Measurements from ENCODE around the gene MRPL41.
A peak's percentile ranks its signal among the peaks of the same experiment; 100 is the strongest.
"Not testable (repeated sequence)": the region's sequence is repeated elsewhere in the genome, so short reads cannot be mapped to it uniquely, and the experiment has no call there.

The MRPL41 gene

GRCh38 chr9:137522746-137523455 lies 28.8 kb upstream of the MRPL41 start:
- no peak for DNase-seq (ENCODE audit: low spot score)

GRCh38 chr9:137524161-137524980 lies 27.3 kb upstream of the MRPL41 start:
- no peak for DNase-seq (ENCODE audit: low spot score)

- DNase-seq (ENCODE audit: low spot score): no peak
Observed at GRCh38 chr9:137524981-137525317, 26.7 kb upstream of the MRPL41 start.

GRCh38 chr9:137530331-137530730 lies 21.3 kb upstream of the MRPL41 start:
- DNase-seq (ENCODE audit: low spot score): no peak

GRCh38 chr9:137531099-137531765 lies 20.4 kb upstream of the MRPL41 start:
- no peak for DNase-seq (ENCODE audit: low spot score)

DNA sequence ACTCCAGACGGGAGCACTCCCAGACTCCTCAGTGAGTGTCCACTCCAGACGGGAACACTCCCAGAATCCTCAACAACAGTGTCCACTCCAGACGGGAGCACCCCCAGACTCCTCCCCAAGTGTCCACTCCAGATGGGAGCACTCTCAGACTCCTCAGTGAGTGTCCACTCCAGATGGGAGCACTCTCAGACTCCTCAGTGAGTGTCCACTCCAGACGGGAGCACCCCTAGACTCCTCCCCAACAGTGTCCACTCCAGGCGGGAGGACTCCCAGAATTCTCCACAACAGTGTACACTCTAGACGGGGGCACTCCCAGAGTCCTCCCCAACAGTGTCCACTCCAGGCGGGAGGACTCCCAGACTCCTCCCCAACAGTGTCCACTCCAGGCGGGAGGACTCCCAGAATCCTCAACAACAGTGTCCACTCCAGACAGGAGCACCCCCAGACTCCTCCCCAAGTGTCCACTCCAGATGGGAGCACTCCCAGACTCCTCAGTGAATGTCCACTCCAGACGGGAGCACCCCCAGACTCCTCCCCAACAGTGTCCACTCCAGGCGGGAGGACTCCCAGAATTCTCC lies 18.7 kb upstream of the MRPL41 start:
- DNase-seq (ENCODE audit: low spot score): not testable (repeated sequence)

DNA sequence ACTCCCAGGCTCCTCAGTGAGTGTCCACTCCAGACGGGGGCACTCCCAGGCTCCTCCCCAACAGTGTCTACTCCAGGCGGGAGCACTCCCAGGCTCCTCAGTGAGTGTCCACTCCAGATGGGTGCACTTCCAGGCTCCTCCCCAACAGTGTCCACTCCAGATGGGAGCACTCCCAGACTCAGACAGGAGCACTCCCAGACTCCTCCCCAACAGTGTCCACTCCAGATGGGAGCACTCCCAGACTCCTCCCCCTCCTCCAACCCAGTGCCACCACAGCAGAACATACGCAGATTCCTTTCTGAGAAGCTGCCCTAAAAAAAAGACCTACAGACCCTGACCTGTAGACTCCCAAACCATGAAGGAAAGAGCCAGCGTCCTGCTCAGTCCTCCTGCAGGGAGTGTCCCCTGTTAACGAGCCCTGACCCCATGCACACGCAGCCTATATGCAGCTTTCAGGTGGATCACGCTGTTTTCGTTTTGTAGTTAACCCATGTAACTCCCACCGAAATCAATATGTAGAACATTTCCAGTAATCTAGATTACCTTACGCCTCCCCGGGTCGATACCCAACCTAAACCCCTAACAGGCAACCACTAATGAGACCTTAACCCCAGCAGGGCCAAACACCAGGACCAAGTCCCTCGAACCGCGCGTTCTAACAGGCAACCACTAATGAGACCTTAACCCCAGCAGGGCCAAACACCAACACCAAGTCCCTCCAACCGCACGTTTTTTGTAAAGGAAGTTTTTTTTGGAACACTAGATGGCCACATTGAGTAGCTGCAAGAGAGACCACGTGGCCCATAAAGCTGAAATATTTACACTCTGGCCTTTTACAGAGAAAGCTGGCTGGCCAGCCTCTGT lies 17.2 kb upstream of the MRPL41 start:
- peak; percentile 72 for DNase-seq (ENCODE audit: low spot score)

DNA sequence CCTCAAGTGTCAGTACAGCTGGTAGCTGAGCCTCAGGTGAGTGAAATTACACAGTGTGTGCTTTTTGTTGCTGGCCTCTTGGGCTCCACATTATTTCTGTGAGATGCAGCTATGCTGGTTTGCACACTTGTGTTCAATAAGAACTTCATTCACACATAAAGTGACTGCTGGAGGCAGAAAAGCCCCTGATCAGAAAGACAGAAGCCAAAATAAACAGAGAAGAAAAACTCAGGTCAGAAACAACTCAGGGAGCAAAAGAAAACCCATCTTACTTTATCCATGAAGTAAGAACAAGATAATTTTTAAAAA lies 16.6 kb upstream of the MRPL41 start:
- DNase-seq (ENCODE audit: low spot score): no peak

GRCh38 chr9:137536594-137537131 lies 15.0 kb upstream of the MRPL41 start:
- not testable (repeated sequence) for DNase-seq (ENCODE audit: low spot score)

DNA sequence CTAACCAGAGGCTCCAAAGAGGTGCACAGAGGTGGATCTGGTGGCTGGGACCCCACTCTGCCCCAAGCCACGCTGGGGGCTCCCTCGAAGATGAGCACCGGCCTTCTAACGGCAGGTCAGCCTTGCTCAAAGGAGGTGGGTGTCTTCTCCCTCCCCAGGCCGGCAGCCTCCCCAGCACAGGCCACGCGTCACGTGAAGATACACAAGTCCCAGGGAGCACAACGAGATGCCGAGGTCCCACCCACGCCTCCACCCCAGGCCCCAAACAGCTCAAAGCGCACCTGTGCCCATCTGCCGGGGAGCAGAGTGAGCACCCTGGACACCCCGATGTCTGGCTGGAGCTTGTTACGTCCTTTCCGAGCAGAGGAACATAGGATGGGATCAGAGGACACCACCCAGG lies 13.6 kb upstream of the MRPL41 start:
- no peak for DNase-seq (ENCODE audit: low spot score)

- DNase-seq (ENCODE audit: low spot score): no peak
Observed at GRCh38 chr9:137540536-137540935, 11.1 kb upstream of the MRPL41 start.

GRCh38 chr9:137542486-137542885 lies 9.2 kb upstream of the MRPL41 start:
- DNase-seq (ENCODE audit: low spot score): no peak

- DNase-seq (ENCODE audit: low spot score): no peak
Observed at GRCh38 chr9:137543237-137543963, 8.3 kb upstream of the MRPL41 start.

DNA sequence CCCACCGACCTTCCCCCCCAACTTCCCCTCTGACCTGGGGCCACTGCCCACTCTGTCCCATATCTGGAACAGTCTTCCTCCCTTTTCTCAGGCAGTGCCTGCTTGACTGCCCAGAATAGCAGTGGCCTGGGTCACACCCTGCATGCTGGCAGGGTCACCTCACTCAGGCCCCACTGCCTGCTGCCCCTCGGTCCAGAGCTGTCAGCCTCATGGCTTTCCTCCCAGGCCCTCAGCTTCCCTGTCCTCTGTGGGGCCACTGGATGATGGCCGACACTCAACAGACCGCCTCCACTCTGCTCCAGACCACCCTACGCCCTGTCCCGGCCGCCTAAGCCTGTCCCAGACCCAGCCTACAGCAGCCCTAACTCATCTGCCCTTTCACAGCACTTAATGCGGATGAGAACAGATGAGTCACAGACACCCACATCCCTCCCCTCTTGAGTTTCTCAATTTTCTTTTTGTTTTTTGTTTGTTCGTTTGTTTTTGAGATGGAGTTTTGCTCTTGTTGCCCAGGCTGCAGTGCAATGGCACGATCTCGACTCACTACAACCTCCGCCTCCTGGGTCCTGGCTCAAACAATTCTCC lies 7.4 kb upstream of the MRPL41 start:
- DNase-seq (ENCODE audit: low spot score): no peak

- DNase-seq (ENCODE audit: low spot score): peak; percentile 35
Observed at GRCh38 chr9:137545123-137545522, 6.6 kb upstream of the MRPL41 start.

DNA sequence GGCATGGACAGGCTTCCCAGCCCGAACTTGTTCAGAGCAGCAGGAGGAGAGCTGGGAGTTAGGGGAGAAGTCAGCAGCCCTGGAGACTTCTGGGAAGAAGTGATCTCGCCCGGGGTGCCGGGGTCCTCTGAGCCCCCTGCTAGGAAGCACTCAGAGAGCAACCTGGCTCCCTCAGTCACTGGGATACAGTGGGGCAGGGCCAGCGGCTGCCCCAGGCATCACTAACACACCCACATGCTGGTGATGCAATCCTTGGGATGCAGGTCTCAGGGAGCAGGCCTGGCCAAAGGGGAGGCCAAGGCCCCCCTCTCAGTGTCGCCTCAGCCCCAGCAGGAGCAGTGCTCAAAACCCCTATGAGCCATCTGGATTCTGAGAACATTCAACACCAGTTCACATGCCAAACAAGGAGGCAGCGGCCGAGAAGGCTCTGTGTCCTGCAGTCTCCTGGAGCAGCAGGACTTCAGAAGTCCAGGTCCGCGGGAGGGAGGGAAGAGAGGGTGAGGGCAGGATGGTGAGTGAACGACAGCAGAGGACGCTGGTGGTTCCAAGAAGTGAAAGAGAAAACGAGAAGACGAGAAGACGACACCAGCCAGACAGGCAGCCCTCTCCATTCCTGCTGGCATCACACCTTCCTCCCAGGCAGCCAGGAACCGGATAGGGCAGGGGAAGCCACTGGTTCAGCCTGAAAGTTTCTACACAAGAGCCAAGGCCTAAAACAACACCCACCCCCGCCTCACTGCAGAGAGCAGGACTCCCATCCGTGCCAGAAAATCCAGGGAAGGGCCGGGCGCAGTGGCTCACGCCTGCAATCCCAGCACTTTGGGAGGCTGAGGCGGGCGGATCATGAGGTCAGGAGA lies 3.8 kb upstream of the MRPL41 start:
- no peak for DNase-seq (ENCODE audit: low spot score)

GRCh38 chr9:137550231-137550621 lies 1.5 kb upstream of the MRPL41 start, which contains the start of gene PNPLA7:
PNPLA7 (minus strand) TSS chr9:137550402; CDS start chr9:137550197, 205 bp downstream.
- DNase-seq (ENCODE audit: low spot score): peak; percentile 89

GRCh38 chr9:137550958-137551263 lies 768 bp upstream of the MRPL41 start:
- not testable (repeated sequence) for DNase-seq (ENCODE audit: low spot score)

- DNase-seq (ENCODE audit: low spot score): peak; percentile 56
Observed at GRCh38 chr9:137552022-137552768, 516 bp downstream of the MRPL41 start.
